K562 (cell line): ENCODE measurements around the gene ZFYVE1. TPM values are rescaled to one million over a fixed set of nuclear protein-coding genes. Genes with fewer than 3 reads are reported as not detected.
A peak's percentile ranks its signal among the peaks of the same experiment; 100 is the strongest.

Experiments
- ATAC-seq: fragments of 200-7000 bp; cut with Tn5 transposase; 3 replicates; pipeline ENCODE4 v1.9.1; 2020; ENCODE audit warnings: moderate library complexity
- BruUV-seq: library from RNA; stranded (reverse); fragments of 400-500 nt; replicated peaks from 2 replicates; lab custom pipeline; 2021; lab: Mats Ljungman, UMichigan
- CTCF ChIA-PET: fragments of 300-600 bp; formaldehyde crosslinking; extraction: SDS; loops from one replicate; lab custom pipeline; 2021; ENCODE audit warnings: low intra/inter-chr PET ratio; lab: Yijun Ruan, JAX
- POLR2A ChIA-PET: fragments of 300-600, 350-650 bp; sonication (Branson Sonifier 250); formaldehyde crosslinking; extraction: SDS; loops from one replicate; lab custom pipeline; 2021; ENCODE audit warnings: antibody characterized with exemption, inconsistent platforms; lab: Yijun Ruan, JAX
- DNase-seq, 4 experiments: peaks; one replicate each; pipeline versions ENCODE4 v3.0.0 to v3.0.0-alpha.2; 2011 to 2018; ENCODE audit warnings: low spot score in 3 of 4, mixed read lengths in 3 of 4; ENCODE audit errors: extremely low read depth in 1 of 4
- FAIRE-seq: peaks from 2 replicates; lab custom pipeline; 2011; peaks lifted over from hg19 to GRCh38; lab: Jason Lieb, UNC
- H2AFZ ChIP-seq: 2 replicates; pipeline ENCODE4 v1.6.0; 2011; ENCODE audit warnings: low read depth, low read length, control low read depth, inconsistent platforms
- H3K27ac ChIP-seq: fragments of 200-600 bp; 3 replicates; pipeline ENCODE4 v1.8.0; 2011; ENCODE audit warnings: low read depth, mild to moderate bottlenecking, control low read depth, inconsistent platforms, low read length, moderate library complexity, mixed read lengths; ENCODE audit errors: extremely low read depth
- H3K27me3 ChIP-seq, 2 experiments: fragments of 300-600 bp in 1 of 2; 2 replicates in 1 of 2; 3 replicates in 1 of 2; pipeline versions ENCODE4 v1.6.0 to v1.8.0; 2011; ENCODE audit warnings: inconsistent platforms in 2 of 2, low read length in 2 of 2, mild to moderate bottlenecking in 1 of 2, mixed read lengths in 1 of 2, moderate library complexity in 1 of 2; ENCODE audit not compliant: control insufficient read depth in 2 of 2, insufficient read depth in 2 of 2
- H3K36me3 ChIP-seq: fragments of 300-600 bp; 3 replicates; pipeline ENCODE4 v1.8.0; 2011; ENCODE audit warnings: mild to moderate bottlenecking, low read length, inconsistent platforms; ENCODE audit not compliant: control insufficient read depth, insufficient read depth
- H3K4me1 ChIP-seq, 2 experiments: fragments of 200-600 bp in 1 of 2; replicated peaks in 1 of 2; 2 replicates in 1 of 2; 3 replicates in 1 of 2; pipeline versions ENCODE4 v1.5.1 to v1.8.0; 2011; ENCODE audit warnings: inconsistent platforms in 2 of 2, low read length in 2 of 2, mild to moderate bottlenecking in 1 of 2, mixed read lengths in 1 of 2, moderate library complexity in 1 of 2; ENCODE audit not compliant: control insufficient read depth in 2 of 2, insufficient read depth in 2 of 2
- H3K4me2 ChIP-seq: 2 replicates; pipeline ENCODE4 v1.6.1; 2011; ENCODE audit warnings: low read length, control low read depth, inconsistent platforms, mixed read lengths; ENCODE audit not compliant: insufficient read depth
- H3K4me3 ChIP-seq: fragments of 200-600 bp; sonication (generic), shearing (Covaris generic); 2 replicates; pipeline ENCODE4 v1.5.1; 2016; ENCODE audit warnings: control low read depth, inconsistent platforms
- H3K79me2 ChIP-seq: fragments of 200-600 bp; 3 replicates; pipeline ENCODE4 v1.8.0; 2011; ENCODE audit warnings: low read length, inconsistent platforms; ENCODE audit not compliant: control insufficient read depth, insufficient read depth
- H3K9ac ChIP-seq, 2 experiments: 2 replicates each; pipeline versions ENCODE4 v1.6.0 to v1.6.1; 2011; ENCODE audit warnings: low read depth in 2 of 2, low read length in 2 of 2, control low read depth in 1 of 2, inconsistent platforms in 1 of 2, mild to moderate bottlenecking in 1 of 2, mixed read lengths in 1 of 2; ENCODE audit not compliant: insufficient read depth in 1 of 2
- H3K9me1 ChIP-seq: one replicate; pipeline ENCODE4 v1.6.0; 2011; ENCODE audit warnings: inconsistent platforms, mild to moderate bottlenecking, low read length, moderate library complexity; ENCODE audit not compliant: control insufficient read depth, insufficient read depth
- H3K9me3 ChIP-seq: replicated peaks from 2 replicates; pipeline ENCODE4 v1.5.1; 2011; ENCODE audit warnings: low read depth, low read length, inconsistent platforms; ENCODE audit not compliant: control insufficient read depth, insufficient read depth
- H4K20me1 ChIP-seq: replicated peaks from 2 replicates; pipeline ENCODE4 v1.6.1; 2011; ENCODE audit warnings: low read length, inconsistent platforms, mixed read lengths; ENCODE audit not compliant: control insufficient read depth, insufficient read depth
- FOXK2 ChIP-seq, 2 experiments: fragments of 450-650 bp; IDR thresholded peaks in 1 of 2; conservative IDR thresholded peaks in 1 of 2; 2 replicates each; pipeline ENCODE4 v1.6.1; 2016; ENCODE audit warnings: low read depth in 2 of 2, mild to moderate bottlenecking in 1 of 2
- KDM2B ChIP-seq: fragments of 250-450 bp; sonication (Bioruptor Pico); IDR thresholded peaks from 2 replicates; pipeline ENCODE4 v1.8.0; 2021; ENCODE audit warnings: mild to moderate bottlenecking, moderate library complexity
- MEIS2 ChIP-seq: fragments of 450-650 bp; IDR thresholded peaks from 2 replicates; pipeline ENCODE4 v1.6.1; 2014; ENCODE audit warnings: mild to moderate bottlenecking; ENCODE audit not compliant: partially characterized antibody
- NCOA2 ChIP-seq, 2 experiments: fragments of 450-650 bp; IDR thresholded peaks; 2 replicates each; pipeline ENCODE4 v1.6.1; 2018; ENCODE audit warnings: mild to moderate bottlenecking in 2 of 2, moderate library complexity in 1 of 2; ENCODE audit not compliant: partially characterized antibody in 2 of 2
- ZFX ChIP-seq: sonication (generic); formaldehyde crosslinking; IDR thresholded peaks from 2 replicates; pipeline ENCODE4 v1.8.0; 2022; ENCODE audit warnings: mild to moderate bottlenecking, missing genetic modification reagents, moderate library complexity
- ZNF584 ChIP-seq: fragments of 200-800 bp; sonication (Bioruptor generic); IDR thresholded peaks from 2 replicates; pipeline ENCODE4 v1.6.1; 2016; ENCODE audit warnings: low read depth, mild to moderate bottlenecking, missing genetic modification characterization, missing compliant biosample characterization
- ZNF77 ChIP-seq: fragments of 250-450 bp; sonication (Bioruptor Pico); IDR thresholded peaks from 2 replicates; pipeline ENCODE4 v1.5.0; 2020
- whole genome bisulfite sequencing: fragments of 100-300 bp; shearing (Covaris generic); methylation state at CpG from one replicate; pipeline ENCODE4 v1.1.6; 2016; ENCODE audit warnings: low coverage, mixed read lengths; ENCODE audit not compliant: insufficient coverage; ENCODE audit errors: missing lambda C conversion rate; 5-methylcytosine and 5-hydroxymethylcytosine counted together
- in situ Hi-C: fragments of 300-500 bp; cut with MboI; formaldehyde crosslinking; loops from 4 replicates; pipeline ENCODE4 v1.15.0; 2018; ENCODE audit warnings: inconsistent platforms, mixed read lengths
- intact Hi-C: fragments of 100-400 bp; cut with micrococcal nuclease; formaldehyde crosslinking; loops from 2 replicates; pipeline ENCODE4 v1.14.2; 2022
- polyA plus RNA-seq, 8 experiments: library from polyadenylated mRNA; depleted of rRNA in 4 of 8; stranded (reverse) in 5 of 8; unstranded in 3 of 8; fragments of >200 nt; fragmentation: Nextera tagmentation in 2 of 8; fragmentation: Illumina TruSeq in 1 of 8; extraction: Ambion mirVana in 2 of 8; extraction: Trizol in 1 of 8; gene quantifications; 2 replicates each; pipeline versions ENCODE4 v1.2.1 to v1.2.3, GENCODE V29; 2011 to 2014; ENCODE audit warnings: inconsistent platforms in 1 of 8, missing spikeins in 1 of 8
- total RNA-seq, 7 experiments: library from RNA; depleted of rRNA in 6 of 7; stranded (reverse); fragments of >200 nt in 6 of 7; fragmentation: Illumina TruSeq in 2 of 7; extraction: Trizol in 2 of 7; gene quantifications; 2 replicates each; pipeline versions ENCODE4 v1.2.1 to v1.2.3, GENCODE V29; 2011 to 2021; ENCODE audit warnings: low replicate concordance in 1 of 7
- TF ChIP-seq, protein P1 (sequence below), 2 experiments: IDR thresholded peaks in 1 of 2; conservative IDR thresholded peaks in 1 of 2; 2 replicates each; pipeline ENCODE4 v1.6.1; 2016; ENCODE audit warnings: low read depth in 2 of 2, mild to moderate bottlenecking in 1 of 2, missing compliant biosample characterization in 1 of 2, missing genetic modification characterization in 1 of 2, moderate library complexity in 1 of 2

Gene ZFYVE1
- total and polyA plus RNA-seq, 9 of the 15 experiments (the other 6 are each of a cell fraction or from before 2014, with no cell fraction given) = 0.62 to 5.5 (median 3.4) TPM

DNA sequence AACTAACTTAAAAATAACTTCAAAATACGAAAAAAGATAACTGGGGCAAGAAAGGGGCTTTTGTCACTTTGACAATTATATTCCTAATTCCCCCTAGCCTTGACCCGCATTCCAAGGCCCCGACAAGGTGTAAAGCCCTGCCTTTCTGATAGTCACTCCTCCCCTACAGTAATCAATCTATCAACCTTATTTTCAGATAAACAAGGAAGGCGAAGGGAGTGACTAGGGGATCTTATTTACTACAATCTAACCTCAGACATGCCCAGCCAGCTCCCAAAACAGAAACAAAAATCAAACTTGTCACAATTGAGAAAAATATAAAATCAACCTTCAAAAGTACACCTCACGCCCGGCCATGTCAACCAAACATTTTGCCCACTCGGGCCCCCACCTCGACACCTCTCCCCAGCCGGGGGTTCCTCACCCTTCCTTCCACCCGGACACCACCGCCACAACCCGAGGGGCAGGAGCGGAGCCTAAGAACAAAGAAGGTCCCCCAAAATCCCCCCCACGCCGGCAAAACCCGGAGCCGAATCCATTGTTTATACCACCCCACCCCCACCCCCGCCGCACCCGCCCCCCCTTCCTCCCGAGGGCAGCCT is 562 bp downstream of the ZFYVE1 start:
- ChIA-PET CTCF (no interaction called here), POLR2A (interaction anchor here (0.6 to 4.1 kb wide), 7 partner anchors 8 to 1705 kb away, joined by 3 to 15 read pairs (median 3); partner anchors contain the start of gene RBM25)
- peak overlapping the region; percentile 27 to 76; a peak in 2 of 4 replicates for H3K9ac ChIP-seq
- TSS peak; percentile 72 for BruUV-seq
- peaks cover 0 to 5% of the 10 kb centered on the region in 2 experiments; a peak in 3 of 5 replicates for H3K4me1 ChIP-seq
- in situ Hi-C loops (loop anchor here (25.0 kb wide), 1 partner anchor 436 kb away; the partner anchor contains the start of gene NUMB), intact Hi-C loops (no loop called here)
- ATAC-seq (peak; percentile 6), DNase-seq (no peak), FAIRE-seq (no peak)
- peak overlapping the region; percentile 68 for H3K4me3 ChIP-seq
- H3K4me2 ChIP-seq = peak overlapping the region; percentile 72
- no peaks in the 10 kb centered on the region for H4K20me1 ChIP-seq
- H3K27me3 ChIP-seq = no peaks in the 10 kb centered on the region
- 2% methylated on average over 10 of the region's 21 CpGs for WGBS
- no peaks in the 10 kb centered on the region for H3K9me1 ChIP-seq
- H3K9me3 ChIP-seq = no peaks in the 10 kb centered on the region
- TF ChIP-seq KDM2B (CRISPR knock-in tag) = no peak
- 0 out of 2 replicates have a peak, but pooled peaks have one; percentile 9 for TF ChIP-seq ZNF584 (CRISPR knock-in tag)
- TF ChIP-seq NCOA2 (IDR thresholded peaks at IDR 0.05; ENCODE audit: partially characterized antibody in 2 of 2) = no peak
- 0 out of 2 replicates have a peak, but pooled peaks have one; percentile 8 for TF ChIP-seq ZFX
- TF ChIP-seq ZNF77 (CRISPR knock-in tag) = no peak
- TF ChIP-seq, protein P1, sequence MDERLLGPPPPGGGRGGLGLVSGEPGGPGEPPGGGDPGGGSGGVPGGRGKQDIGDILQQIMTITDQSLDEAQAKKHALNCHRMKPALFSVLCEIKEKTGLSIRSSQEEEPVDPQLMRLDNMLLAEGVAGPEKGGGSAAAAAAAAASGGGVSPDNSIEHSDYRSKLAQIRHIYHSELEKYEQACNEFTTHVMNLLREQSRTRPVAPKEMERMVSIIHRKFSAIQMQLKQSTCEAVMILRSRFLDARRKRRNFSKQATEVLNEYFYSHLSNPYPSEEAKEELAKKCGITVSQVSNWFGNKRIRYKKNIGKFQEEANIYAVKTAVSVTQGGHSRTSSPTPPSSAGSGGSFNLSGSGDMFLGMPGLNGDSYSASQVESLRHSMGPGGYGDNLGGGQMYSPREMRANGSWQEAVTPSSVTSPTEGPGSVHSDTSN (CRISPR knock-in tag; IDR thresholded peaks at IDR 0.05; ENCODE audit: low read depth) = no peak
- TF ChIP-seq, protein P1 (tag; conservative IDR thresholded peaks at IDR 0.05; ENCODE audit: low read depth) = peak; percentile 55; the same call in 1 of the 2 replicates
- 0 out of 4 replicates have a peak, but pooled peaks of 1 of the 2 experiments have one; percentile 15 for TF ChIP-seq FOXK2 (conservative IDR thresholded peaks at IDR 0.05 in 1 of 2, IDR thresholded peaks at IDR 0.05 in 1 of 2; ENCODE audit: low read depth in 2 of 2)
- TF ChIP-seq MEIS2 = peak; percentile 70
- TF ChIP-seq, all 486 proteins: peak for 5
- peaks cover 7% of the 10 kb centered on the region; the same call in 1 of the 3 replicates for H3K79me2 ChIP-seq
- H3K27ac ChIP-seq = 0 out of 3 replicates have a peak overlapping the region, but pooled peaks have one; percentile 50
- 0 out of 2 replicates have a peak overlapping the region, but pooled peaks have one; percentile 2 for H2AFZ ChIP-seq
- H3K36me3 ChIP-seq = peaks cover 8% of the 10 kb centered on the region; the same call in 1 of the 3 replicates
